ENCODE data around the gene HDAC11. TPM values are rescaled to one million over a fixed set of nuclear protein-coding genes. Genes with fewer than 3 reads are reported as not detected.
A peak's percentile ranks its signal among the peaks of the same experiment; 100 is the strongest.
"Not testable (repeated sequence)": the region's sequence is repeated elsewhere in the genome, so short reads cannot be mapped to it uniquely, and the experiment has no call there.

Gene HDAC11, protein sequence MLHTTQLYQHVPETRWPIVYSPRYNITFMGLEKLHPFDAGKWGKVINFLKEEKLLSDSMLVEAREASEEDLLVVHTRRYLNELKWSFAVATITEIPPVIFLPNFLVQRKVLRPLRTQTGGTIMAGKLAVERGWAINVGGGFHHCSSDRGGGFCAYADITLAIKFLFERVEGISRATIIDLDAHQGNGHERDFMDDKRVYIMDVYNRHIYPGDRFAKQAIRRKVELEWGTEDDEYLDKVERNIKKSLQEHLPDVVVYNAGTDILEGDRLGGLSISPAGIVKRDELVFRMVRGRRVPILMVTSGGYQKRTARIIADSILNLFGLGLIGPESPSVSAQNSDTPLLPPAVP
- 37.5 TPM for total RNA-seq
- long read RNA-seq, transcript HDAC11-213 (9 exons, 2,766 nt) = minor isoform, 7 of 115 reads
- long read RNA-seq, transcript HDAC11-201 (10 exons, 2,960 nt) = major isoform, 59 of 115 reads
- long read RNA-seq, partial matches to known transcripts = 12 of 115 reads
- long read RNA-seq, other reads (novel, unspliced or antisense) = 32 of 115 reads

DNA sequence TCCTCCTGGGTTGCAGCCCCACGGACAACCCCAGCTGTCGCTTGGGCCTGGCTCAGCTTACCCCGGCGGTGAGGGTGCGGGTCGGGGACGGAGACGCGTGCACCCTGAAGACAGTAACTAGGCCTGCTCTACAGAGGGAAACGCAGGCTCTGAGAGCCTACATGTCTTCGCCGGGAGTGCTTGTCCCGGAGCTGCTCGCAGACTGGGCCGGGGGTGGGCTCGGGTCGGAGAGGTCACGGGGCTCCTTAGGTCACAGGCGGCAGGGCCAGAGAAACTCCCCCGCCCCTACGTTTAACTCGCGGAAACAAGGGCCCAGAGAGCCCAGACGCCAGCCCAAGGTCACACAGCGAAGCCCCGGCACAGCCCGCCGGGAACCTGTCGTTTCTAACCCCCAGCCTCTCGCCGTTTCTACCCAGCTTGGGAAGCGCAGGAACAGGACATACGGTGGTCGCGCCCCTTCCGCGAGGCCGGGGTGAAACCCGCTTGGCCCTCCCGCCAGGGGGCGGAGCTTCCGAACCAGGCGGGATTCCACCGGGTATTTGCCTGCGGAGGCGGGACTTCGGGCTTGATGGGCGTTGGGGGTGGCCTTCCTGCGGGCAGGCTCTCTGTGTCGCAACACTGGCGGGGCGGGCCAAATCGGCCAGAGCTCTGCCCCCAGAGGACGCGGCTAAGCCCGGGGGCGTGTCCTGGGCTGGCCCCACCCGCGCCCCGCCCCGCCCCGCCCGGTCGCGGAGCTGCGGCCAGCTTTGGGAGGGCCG, at the start of gene HDAC11:
HDAC11 (plus strand) TSS at position 725 of the 758 bp plus-strand sequence. CDS start 42 bp downstream, outside the sequence.
- intact Hi-C loops (cut with DNase I) = no loop called here
- DNase-seq (ENCODE audit: missing footprints) (peak; percentile 99), ATAC-seq (peak; percentile 98)

GRCh38 chr3:13430411-13430875, 49.7 kb upstream of the HDAC11 start:
- intact Hi-C loops (cut with DNase I); ATAC-seq; DNase-seq (ENCODE audit: missing footprints): not testable (repeated sequence)

DNA sequence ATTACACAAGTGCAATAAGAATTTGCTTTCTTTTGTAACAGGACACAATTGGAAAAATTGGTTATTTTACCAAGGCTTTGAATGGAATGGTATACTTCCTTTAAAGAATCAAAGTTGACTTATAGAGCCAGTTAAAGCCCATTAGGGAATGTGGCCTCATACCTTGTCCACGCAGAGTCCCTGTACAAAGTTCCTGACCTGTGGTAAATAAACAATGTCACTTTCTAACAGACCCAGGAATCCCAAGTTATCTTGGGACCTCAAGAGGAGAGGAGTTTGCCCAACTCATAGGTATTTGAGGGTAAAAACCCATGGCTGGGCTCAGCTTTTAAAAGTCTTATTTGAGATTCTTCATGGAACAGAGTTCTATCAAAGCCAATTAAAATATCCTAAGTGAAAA, 48.0 kb upstream of the HDAC11 start:
- intact Hi-C loops (cut with DNase I) = no loop called here
- ATAC-seq (no peak), DNase-seq (ENCODE audit: missing footprints) (no peak)

GRCh38 chr3:13433912-13434311, 46.2 kb upstream of the HDAC11 start:
- intact Hi-C loops (cut with DNase I) = no loop called here
- DNase-seq (ENCODE audit: missing footprints) = no peak
- no peak for ATAC-seq

- intact Hi-C loops (cut with DNase I); ATAC-seq; DNase-seq (ENCODE audit: missing footprints): not testable (repeated sequence)
Measured at GRCh38 chr3:13436213-13436612, 43.9 kb upstream of the HDAC11 start.

- no peak for DNase-seq (ENCODE audit: missing footprints)
- no peak for ATAC-seq
- intact Hi-C loops (cut with DNase I) = no loop called here
Measured at GRCh38 chr3:13440204-13440817, 39.8 kb upstream of the HDAC11 start.

DNA sequence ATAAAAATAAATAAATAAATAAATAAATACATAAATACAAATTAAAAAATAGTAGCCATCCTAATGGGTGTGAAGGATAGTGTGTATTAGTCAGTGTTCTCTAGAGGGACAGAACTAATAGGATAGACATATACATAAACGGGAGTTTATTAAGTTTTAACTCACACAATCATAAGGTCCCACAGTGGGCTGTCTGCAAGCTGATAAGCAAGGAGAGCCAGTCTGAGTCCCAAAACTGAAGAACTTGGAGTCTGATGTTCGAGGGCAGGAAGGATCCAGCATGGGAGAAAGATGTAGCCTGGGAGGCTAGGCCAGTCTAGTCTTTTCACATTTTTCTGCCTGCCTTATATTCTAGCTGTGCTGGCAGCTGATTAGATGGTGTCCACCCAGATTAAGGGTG, 37.2 kb upstream of the HDAC11 start:
- ATAC-seq; DNase-seq (ENCODE audit: missing footprints); intact Hi-C loops (cut with DNase I): not testable (repeated sequence)

GRCh38 chr3:13451301-13451673, 28.8 kb upstream of the HDAC11 start:
- ATAC-seq = peak; percentile 29
- intact Hi-C loops (cut with DNase I) = loop anchor here (10.0 kb wide), 1 partner anchor 106 kb away; no protein-coding TSS in a partner anchor
- no peak for DNase-seq (ENCODE audit: missing footprints)

- intact Hi-C loops (cut with DNase I) = loop anchor here (1.0 to 10.0 kb wide), 2 partner anchors 108 to 360 kb away; no protein-coding TSS in a partner anchor
- DNase-seq (ENCODE audit: missing footprints) (no peak), ATAC-seq (peak; percentile 40)
Measured at GRCh38 chr3:13452490-13453335, 27.4 kb upstream of the HDAC11 start.

DNA sequence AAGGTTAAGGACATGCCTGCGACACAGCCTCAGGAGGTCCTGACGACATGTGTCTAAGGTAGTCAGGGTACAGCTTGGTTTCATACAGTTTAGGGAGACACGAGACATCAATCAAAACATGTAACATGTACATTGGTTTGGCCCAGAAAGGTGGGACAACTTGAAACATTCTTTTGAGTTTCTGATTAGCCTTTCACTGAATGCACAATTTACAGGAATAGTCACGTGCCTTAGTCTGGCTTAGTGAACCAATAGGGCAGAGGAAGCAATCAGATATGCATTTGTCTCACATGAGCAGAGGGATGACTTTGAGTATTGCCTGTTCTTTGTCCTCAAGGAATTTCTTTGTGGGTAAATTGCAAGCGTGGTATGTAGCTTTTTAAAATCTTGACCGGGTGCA, 24.5 kb upstream of the HDAC11 start:
- ATAC-seq = no peak

DNA sequence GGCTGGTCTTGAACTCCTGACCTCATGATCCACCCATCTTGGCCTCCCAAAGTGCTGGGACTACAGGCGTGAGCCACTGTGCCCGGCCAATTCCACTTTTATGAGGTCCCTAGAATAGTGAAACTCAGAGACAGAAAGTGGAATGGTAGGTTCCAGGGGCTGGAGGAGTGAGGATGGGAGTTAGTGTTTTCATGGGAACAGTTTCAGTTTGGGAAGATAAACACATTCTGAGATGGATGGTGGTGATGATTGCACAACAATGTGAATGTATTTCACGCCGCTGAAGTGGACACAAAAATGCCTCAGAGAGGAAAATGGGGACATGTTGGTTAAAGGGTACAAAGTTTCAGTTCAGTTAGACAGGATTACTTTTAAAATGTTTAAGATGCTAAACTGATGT, 22.5 kb upstream of the HDAC11 start:
- intact Hi-C loops (cut with DNase I) = loop anchor here (10.0 kb wide), 1 partner anchor 113 kb away; no protein-coding TSS in a partner anchor
- DNase-seq (ENCODE audit: missing footprints) = no peak
- ATAC-seq = no peak

More for the DNA sequence above, 24.5 kb upstream of the HDAC11 start:
- no peak for DNase-seq (ENCODE audit: missing footprints)
- intact Hi-C loops (cut with DNase I) = loop anchor here (10.0 kb wide), 1 partner anchor 111 kb away; no protein-coding TSS in a partner anchor

GRCh38 chr3:13459605-13460340, 20.3 kb upstream of the HDAC11 start:
- ATAC-seq (no peak), DNase-seq (ENCODE audit: missing footprints) (no peak)
- intact Hi-C loops (cut with DNase I) = loop anchor here (10.0 kb wide), 1 partner anchor 115 kb away; no protein-coding TSS in a partner anchor

- DNase-seq (ENCODE audit: missing footprints) (no peak), ATAC-seq (no peak)
- intact Hi-C loops (cut with DNase I) = no loop called here
Measured at GRCh38 chr3:13460341-13460736, 19.8 kb upstream of the HDAC11 start.

DNA sequence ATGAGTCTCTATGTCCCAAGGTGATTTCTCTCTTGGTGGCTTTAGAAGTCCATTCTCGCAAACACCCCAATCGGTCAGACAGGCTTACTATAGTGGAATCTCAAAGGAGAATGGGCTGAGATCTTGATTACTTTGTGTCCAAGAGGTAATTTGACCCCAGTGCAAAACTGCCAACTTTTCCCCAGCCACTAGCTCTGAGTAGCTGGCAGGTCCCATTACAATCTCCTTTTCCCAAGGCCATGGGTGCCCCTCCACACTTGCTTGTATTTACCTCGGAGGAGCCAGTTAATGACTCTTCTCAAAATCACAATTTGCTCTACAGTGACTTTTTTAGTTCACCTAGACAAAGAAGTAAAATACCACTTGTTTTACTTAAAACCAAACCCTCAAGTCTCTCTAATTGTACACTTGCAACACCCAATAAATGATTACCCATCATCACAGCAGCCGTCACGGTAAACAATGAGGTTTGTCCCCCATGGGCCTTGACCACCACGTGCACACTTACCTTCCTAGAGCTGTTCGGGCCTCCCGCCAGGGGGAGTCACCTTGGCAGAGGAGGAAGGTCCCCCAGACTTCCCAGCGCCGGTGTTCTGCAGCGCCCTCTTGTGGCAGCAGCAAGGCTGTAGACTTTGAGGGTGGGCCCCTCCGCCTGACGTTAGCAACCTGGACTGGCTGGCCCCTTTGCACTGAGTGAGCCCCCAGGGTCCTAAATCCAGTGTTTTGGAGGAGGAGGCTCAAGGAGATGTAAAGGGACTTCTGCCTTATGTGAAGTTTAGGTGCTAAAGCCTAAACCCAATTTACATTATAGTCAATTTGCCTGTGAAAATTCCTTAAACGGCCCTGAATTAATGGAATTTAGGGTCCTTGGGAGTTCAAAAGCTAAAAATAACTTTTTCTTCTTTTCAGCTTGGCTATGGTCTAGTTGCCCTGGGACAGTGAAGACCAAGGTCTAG, 18.7 kb upstream of the HDAC11 start:
- peak; percentile 29 for ATAC-seq
- no peak for DNase-seq (ENCODE audit: missing footprints)
- intact Hi-C loops (cut with DNase I) = no loop called here

GRCh38 chr3:13462125-13462629, 17.9 kb upstream of the HDAC11 start:
- no peak for DNase-seq (ENCODE audit: missing footprints)
- no peak for ATAC-seq
- intact Hi-C loops (cut with DNase I) = no loop called here

DNA sequence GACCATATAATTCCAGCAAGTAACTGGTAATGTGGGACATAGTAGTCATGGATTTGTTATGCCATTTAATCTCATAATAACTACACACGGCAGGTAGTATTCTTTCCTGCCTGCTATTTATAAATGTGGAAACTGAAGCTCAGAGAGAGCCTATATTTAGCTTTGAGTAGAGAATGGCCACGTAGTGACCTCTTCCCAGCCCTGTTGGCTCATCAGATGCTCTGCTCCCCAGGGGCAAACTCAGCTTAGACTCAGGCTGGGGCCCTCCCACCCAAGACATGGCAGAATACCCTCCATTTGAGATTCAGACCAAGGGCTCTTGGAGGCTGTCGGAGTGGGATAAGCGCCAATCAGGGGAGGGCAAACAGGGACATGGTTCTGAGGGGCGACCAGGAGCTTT, 17.3 kb upstream of the HDAC11 start:
- ATAC-seq = peak; percentile 81

More for the DNA sequence above, 17.3 kb upstream of the HDAC11 start:
- intact Hi-C loops (cut with DNase I) = no loop called here
- no peak for DNase-seq (ENCODE audit: missing footprints)
